Caki2 (cell line): ENCODE measurements around the gene CIDEA. TPM values are rescaled to one million over a fixed set of nuclear protein-coding genes. Genes with fewer than 3 reads are reported as not detected.

Experiments used
- total RNA-seq: library from RNA; depleted of rRNA; stranded (reverse); fragments of >200 nt; shearing (Covaris generic); gene quantifications from 2 replicates; pipeline ENCODE4 v1.2.3, GENCODE V29; 2014; ENCODE audit warnings: low replicate concordance; rRNA removed

The CIDEA gene
- total RNA-seq, 1 experiment from 2014 or later = not detected

Other genes starting within 250 kb of the CIDEA start
- gene ANKRD62, start 160.5 kb upstream of the CIDEA start, total RNA-seq = 0.61 TPM in 1 of 2 replicates, not detected in the other
- 373 and 421 TPM in 2 replicates for gene TUBB6, start 53.9 kb downstream of the CIDEA start, total RNA-seq
- gene AFG3L2, start 122.9 kb downstream of the CIDEA start, total RNA-seq = 54.7 and 58.6 TPM in 2 replicates
- gene PRELID3A, start 153.6 kb downstream of the CIDEA start, total RNA-seq = 14.9 and 36.3 TPM in 2 replicates